ENCODE results near the gene CST11.

DNA sequence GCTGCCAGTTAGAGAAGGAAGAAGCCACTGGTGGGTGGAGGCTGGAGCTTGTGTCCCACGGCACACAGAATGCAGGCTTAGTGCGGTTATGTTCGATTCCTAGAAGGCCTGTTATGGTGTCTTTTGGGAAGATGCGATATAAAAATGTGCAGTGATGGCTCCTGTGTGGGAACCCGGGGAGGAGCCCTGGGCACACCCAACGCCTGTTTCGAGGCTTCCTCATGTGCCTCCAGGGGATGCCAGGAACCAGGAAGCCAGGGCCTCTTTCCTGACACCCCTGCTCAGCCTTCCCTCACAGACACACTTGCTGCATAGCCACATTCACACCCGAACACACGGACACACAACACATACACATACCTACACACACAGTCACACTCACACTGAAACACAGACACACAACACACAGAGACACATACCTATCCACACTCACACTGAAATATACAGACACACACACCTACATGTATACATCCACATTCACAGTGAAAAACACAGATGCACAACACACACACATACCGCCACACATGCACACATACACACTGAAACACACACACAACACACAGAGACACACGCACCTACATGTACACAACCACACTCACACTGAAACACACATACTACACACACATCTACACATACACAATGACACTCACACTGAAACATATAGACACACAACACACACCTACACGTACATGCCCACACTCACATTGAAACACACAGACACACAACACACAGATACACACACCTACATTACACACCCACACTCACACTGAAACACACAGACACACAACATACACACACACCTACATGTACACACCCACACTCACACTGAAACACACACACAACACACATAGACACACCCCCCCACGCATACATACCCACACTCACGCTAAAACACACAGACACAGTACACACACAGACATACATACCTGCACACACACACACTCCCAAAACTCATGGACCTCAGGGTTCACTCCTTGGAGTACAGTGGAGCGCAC lies 1.2 kb upstream of the CST11 start:
- TF ChIP-seq, protein P1, sequence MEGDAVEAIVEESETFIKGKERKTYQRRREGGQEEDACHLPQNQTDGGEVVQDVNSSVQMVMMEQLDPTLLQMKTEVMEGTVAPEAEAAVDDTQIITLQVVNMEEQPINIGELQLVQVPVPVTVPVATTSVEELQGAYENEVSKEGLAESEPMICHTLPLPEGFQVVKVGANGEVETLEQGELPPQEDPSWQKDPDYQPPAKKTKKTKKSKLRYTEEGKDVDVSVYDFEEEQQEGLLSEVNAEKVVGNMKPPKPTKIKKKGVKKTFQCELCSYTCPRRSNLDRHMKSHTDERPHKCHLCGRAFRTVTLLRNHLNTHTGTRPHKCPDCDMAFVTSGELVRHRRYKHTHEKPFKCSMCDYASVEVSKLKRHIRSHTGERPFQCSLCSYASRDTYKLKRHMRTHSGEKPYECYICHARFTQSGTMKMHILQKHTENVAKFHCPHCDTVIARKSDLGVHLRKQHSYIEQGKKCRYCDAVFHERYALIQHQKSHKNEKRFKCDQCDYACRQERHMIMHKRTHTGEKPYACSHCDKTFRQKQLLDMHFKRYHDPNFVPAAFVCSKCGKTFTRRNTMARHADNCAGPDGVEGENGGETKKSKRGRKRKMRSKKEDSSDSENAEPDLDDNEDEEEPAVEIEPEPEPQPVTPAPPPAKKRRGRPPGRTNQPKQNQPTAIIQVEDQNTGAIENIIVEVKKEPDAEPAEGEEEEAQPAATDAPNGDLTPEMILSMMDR (IDR thresholded peaks at IDR 0.05 in 2 of 3, conservative IDR thresholded peaks at IDR 0.05 in 1 of 3; ENCODE audit: control insufficient read depth in 2 of 3, extremely low read depth in 1 of 3, insufficient read depth in 1 of 3, low read depth in 3 of 3, low read length in 3 of 3) = no peak
- TF ChIP-seq ZBTB40 (IDR thresholded peaks at IDR 0.05; ENCODE audit: borderline replicate concordance) (no peak), EP300 (IDR thresholded peaks at IDR 0.05; ENCODE audit: borderline replicate concordance in 1 of 2, control insufficient read depth in 1 of 2, low read depth in 2 of 2, low read length in 2 of 2) (no peak), ATF2 (IDR thresholded peaks at IDR 0.05; ENCODE audit: low read length) (no peak), RCOR1 (conservative IDR thresholded peaks at IDR 0.05; ENCODE audit: low read depth, low read length) (no peak), PAX8 (IDR thresholded peaks at IDR 0.05) (no peak), RFX5 (IDR thresholded peaks at IDR 0.05; ENCODE audit: low read depth, low read length) (no peak), MEF2A (IDR thresholded peaks at IDR 0.05; ENCODE audit: insufficient read depth, low read depth, low read length) (no peak)
- TF ChIP-seq, protein P2, sequence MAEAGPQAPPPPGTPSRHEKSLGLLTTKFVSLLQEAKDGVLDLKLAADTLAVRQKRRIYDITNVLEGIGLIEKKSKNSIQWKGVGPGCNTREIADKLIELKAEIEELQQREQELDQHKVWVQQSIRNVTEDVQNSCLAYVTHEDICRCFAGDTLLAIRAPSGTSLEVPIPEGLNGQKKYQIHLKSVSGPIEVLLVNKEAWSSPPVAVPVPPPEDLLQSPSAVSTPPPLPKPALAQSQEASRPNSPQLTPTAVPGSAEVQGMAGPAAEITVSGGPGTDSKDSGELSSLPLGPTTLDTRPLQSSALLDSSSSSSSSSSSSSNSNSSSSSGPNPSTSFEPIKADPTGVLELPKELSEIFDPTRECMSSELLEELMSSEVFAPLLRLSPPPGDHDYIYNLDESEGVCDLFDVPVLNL (IDR thresholded peaks at IDR 0.05; ENCODE audit: low read depth, low read length) = no peak
- TF ChIP-seq, protein P3, sequence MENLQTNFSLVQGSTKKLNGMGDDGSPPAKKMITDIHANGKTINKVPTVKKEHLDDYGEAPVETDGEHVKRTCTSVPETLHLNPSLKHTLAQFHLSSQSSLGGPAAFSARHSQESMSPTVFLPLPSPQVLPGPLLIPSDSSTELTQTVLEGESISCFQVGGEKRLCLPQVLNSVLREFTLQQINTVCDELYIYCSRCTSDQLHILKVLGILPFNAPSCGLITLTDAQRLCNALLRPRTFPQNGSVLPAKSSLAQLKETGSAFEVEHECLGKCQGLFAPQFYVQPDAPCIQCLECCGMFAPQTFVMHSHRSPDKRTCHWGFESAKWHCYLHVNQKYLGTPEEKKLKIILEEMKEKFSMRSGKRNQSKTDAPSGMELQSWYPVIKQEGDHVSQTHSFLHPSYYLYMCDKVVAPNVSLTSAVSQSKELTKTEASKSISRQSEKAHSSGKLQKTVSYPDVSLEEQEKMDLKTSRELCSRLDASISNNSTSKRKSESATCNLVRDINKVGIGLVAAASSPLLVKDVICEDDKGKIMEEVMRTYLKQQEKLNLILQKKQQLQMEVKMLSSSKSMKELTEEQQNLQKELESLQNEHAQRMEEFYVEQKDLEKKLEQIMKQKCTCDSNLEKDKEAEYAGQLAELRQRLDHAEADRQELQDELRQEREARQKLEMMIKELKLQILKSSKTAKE (IDR thresholded peaks at IDR 0.05; ENCODE audit: low read depth, poor library complexity, severe bottlenecking) = no peak
